Spleen (tissue), 11 donors: ENCODE data around the gene SCFD2. TPM values are rescaled to one million over a fixed set of nuclear protein-coding genes. Genes with fewer than 3 reads are reported as not detected.

ENCODE experiments used
- DNase-seq: peaks from one replicate; pipeline ENCODE4 v3.0.0-alpha.2; 2020
- H3K27ac ChIP-seq, 8 donors: fragments of 200-600 bp; sonication (generic) in 7 of 8; 1 replicate in 4 of 8; 2 replicates in 4 of 8; pipeline versions ENCODE4 v1.5.0 to v1.8.0; 2016 to 2021; ENCODE audit warnings: inconsistent platforms in 4 of 8, mild to moderate bottlenecking in 4 of 8, moderate library complexity in 1 of 8
- H3K27me3 ChIP-seq, 7 donors: fragments of 200-600 bp; sonication (generic) in 6 of 7; replicated peaks in 1 of 7; 1 replicate in 4 of 7; 2 replicates in 3 of 7; pipeline versions ENCODE4 v1.5.0 to v1.8.0; 2016 to 2021; ENCODE audit warnings: inconsistent platforms in 3 of 7, mild to moderate bottlenecking in 1 of 7
- H3K36me3 ChIP-seq, 6 donors: fragments of 200-600 bp; sonication (generic) in 5 of 6; 1 replicate in 4 of 6; 2 replicates in 2 of 6; pipeline versions ENCODE4 v1.5.0 to v1.8.0; 2016 to 2021; ENCODE audit warnings: inconsistent platforms in 2 of 6
- H3K4me1 ChIP-seq, 6 donors: fragments of 200-600 bp; sonication (generic) in 5 of 6; 1 replicate in 3 of 6; 2 replicates in 3 of 6; pipeline versions ENCODE4 v1.5.0 to v1.8.0; 2016 to 2021; ENCODE audit warnings: inconsistent platforms in 3 of 6
- H3K4me3 ChIP-seq, 8 donors: fragments of 200-600 bp; sonication (generic) in 7 of 8; 1 replicate in 4 of 8; 2 replicates in 4 of 8; pipeline versions ENCODE4 v1.5.0 to v1.8.0; 2016 to 2021; ENCODE audit warnings: inconsistent platforms in 4 of 8, mild to moderate bottlenecking in 4 of 8, moderate library complexity in 2 of 8
- H3K9me3 ChIP-seq, 8 donors: fragments of 200-600 bp; sonication (generic) in 7 of 8; 1 replicate in 4 of 8; 2 replicates in 4 of 8; pipeline versions ENCODE4 v1.5.0 to v1.8.0; 2016 to 2021; ENCODE audit warnings: inconsistent platforms in 4 of 8
- CTCF ChIP-seq, 11 experiments: fragments of 200-600 bp in 7 of 11; fragments of 450-650 bp in 4 of 11; sonication (generic) in 4 of 11; IDR thresholded peaks in 8 of 11; conservative IDR thresholded peaks in 3 of 11; 1 replicate in 7 of 11; 2 replicates in 4 of 11; pipeline versions ENCODE4 v1.4.0 to v1.8.0; 2016 to 2021; ENCODE audit warnings: antibody characterized with exemption in 11 of 11, inconsistent platforms in 4 of 11, mild to moderate bottlenecking in 1 of 11
- POLR2A ChIP-seq, 3 donors: fragments of 450-650 bp; IDR thresholded peaks; one replicate each; pipeline ENCODE4 v1.5.1; 2017; ENCODE audit warnings: antibody characterized with exemption in 3 of 3, mild to moderate bottlenecking in 1 of 3
- POLR2AphosphoS5 ChIP-seq, 3 donors: sonication (generic); formaldehyde crosslinking; IDR thresholded peaks; one replicate each; pipeline ENCODE4 v1.5.1; 2017; ENCODE audit warnings: antibody characterized with exemption in 3 of 3
- WGBS, 5 donors: extraction: QIAGEN DNeasy Blood & Tissue Kit in 3 of 5; methylation state at CpG; one replicate each; pipeline versions ENCODE4 v1.1.5 to v1.1.7; 2013 to 2018; 5-methylcytosine and 5-hydroxymethylcytosine counted together
- intact Hi-C: fragments of 100-400 bp; cut with DNase I; formaldehyde crosslinking; loops from one replicate; pipeline ENCODE4 v1.15.0; 2023; ENCODE audit warnings: low total_unique reads
- polyA plus RNA-seq, 3 donors: library from polyadenylated mRNA; stranded (reverse); fragments of 200-250 nt; gene quantifications; one replicate each; pipeline ENCODE4 v1.2.1, GENCODE V29; 2013
- total RNA-seq, 7 donors: library from RNA; depleted of rRNA in 3 of 7; stranded (reverse); fragments of >200 nt in 3 of 7; fragmentation: NEBNext Ultra II Directional in 4 of 7; extraction: Animal tissue kit (Norgen Biotek cat#: 25700) in 4 of 7; gene quantifications; one replicate each; pipeline versions ENCODE4 v1.1.0 to v1.2.1, GENCODE V29; 2016 to 2021
- donor health status: healthy with polysubstance abuse.
- donor health status: DM: no; HTN: no; CAD: no; lungs with moderate emphysema.
- donor health status: DM: no; HTN: no; CAD: no.
- donor health status: Bipolar disorder and iron deficiency.
- donor health status: healthy.
- donor health status: DM: no; HTN: no; CAD: no.
- donor health status: DM: yes; HTN: yes; CAD: no.

SCFD2 gene
- total and polyA plus RNA-seq, 10 donors = 3.6 to 42.1 (median 21.1) TPM

- no peaks in the 10 kb centered on the region for H3K27me3 ChIP-seq
- no peaks in the 10 kb centered on the region for H3K9me3 ChIP-seq
- DNase-seq = no peak
- peaks cover 0 to 42% (median 0%) of the 10 kb centered on the region in 6 donors for H3K36me3 ChIP-seq
- H3K4me3 ChIP-seq = no peak overlapping the region
- WGBS, 5 donors = 85 to 100% (median 92%) methylated on average over 1 of the region's 1 CpG
- intact Hi-C loops = no loop called here
- H3K4me1 ChIP-seq = peaks cover 0 to 10% (median 0%) of the 10 kb centered on the region in 6 donors
- no peak for TF ChIP-seq CTCF (IDR thresholded peaks at IDR 0.05 in 8 of 11, conservative IDR thresholded peaks at IDR 0.05 in 3 of 11)
- no peak for TF ChIP-seq POLR2A (IDR thresholded peaks at IDR 0.05)
- no peak for TF ChIP-seq POLR2AphosphoS5 (IDR thresholded peaks at IDR 0.05)
- H3K27ac ChIP-seq = peak overlapping the region in 4 of 8 donors; percentile 8 to 85 (median 68)
These were observed 496.2 kb downstream of the SCFD2 start for GRCh38 chr4:52869656-52870055.

GRCh38 chr4:52869196-52869595, 496.7 kb downstream of the SCFD2 start:
- no peak for DNase-seq
- Histone ChIP-seq H3K36me3 (peaks cover 0 to 42% (median 0%) of the 10 kb centered on the region in 6 donors), H3K4me3 (no peak overlapping the region), H3K9me3 (no peaks in the 10 kb centered on the region), H3K27ac (peak overlapping the region in 6 of 8 donors; percentile 4 to 85 (median 53)), H3K4me1 (peaks cover 0 to 10% (median 0%) of the 10 kb centered on the region in 6 donors), H3K27me3 (no peaks in the 10 kb centered on the region)
- intact Hi-C loops = no loop called here
- WGBS, 5 donors = 79 to 85% (median 83%) methylated on average over 10 to 12 of the region's 12 CpGs
- TF ChIP-seq POLR2A (IDR thresholded peaks at IDR 0.05) (no peak), POLR2AphosphoS5 (IDR thresholded peaks at IDR 0.05) (peak; percentile 47 to 72 (median 61))

GRCh38 chr4:52868133-52868532, 497.7 kb downstream of the SCFD2 start:
- Histone ChIP-seq H3K27ac (peak overlapping the region in 6 of 8 donors; percentile 4 to 85 (median 53)), H3K36me3 (peaks cover 0 to 39% (median 0%) of the 10 kb centered on the region in 6 donors), H3K27me3 (peaks cover 0 to 9% (median 0%) of the 10 kb centered on the region in 7 donors), H3K9me3 (no peaks in the 10 kb centered on the region), H3K4me1 (peaks cover 0 to 10% (median 0%) of the 10 kb centered on the region in 6 donors), H3K4me3 (peak overlapping the region in 2 of 8 donors; percentile 59 to 86)
- no peak for DNase-seq
- intact Hi-C loops = no loop called here
- peak; percentile 53 to 64 (median 58) for TF ChIP-seq POLR2AphosphoS5 (IDR thresholded peaks at IDR 0.05)
- TF ChIP-seq CTCF (IDR thresholded peaks at IDR 0.05 in 8 of 11, conservative IDR thresholded peaks at IDR 0.05 in 3 of 11) = peak in 1 of 11 experiments; percentile 14
- no peak for TF ChIP-seq POLR2A (IDR thresholded peaks at IDR 0.05)
- WGBS, 5 donors = 69 to 84% (median 78%) methylated on average over 8 of the region's 8 CpGs

DNA sequence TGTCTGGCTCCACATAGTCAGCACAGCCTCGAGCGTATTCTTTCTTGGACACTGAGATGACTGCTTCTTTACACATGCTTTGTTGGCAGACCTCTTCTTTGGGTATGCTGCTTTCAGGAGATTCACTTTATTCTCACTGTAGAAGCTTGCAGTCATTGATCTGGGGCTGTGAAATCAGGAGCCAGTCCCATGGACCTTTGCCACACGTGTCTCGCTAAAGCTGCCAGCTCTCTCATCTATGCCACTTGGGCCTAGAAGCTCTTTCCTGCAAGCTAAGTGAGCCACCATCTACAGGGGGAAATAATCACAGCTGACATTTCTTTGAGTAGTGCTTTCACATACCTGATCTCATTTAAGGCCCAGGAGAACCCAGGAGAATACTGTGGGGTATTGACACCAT, 498.7 kb downstream of the SCFD2 start:
- H3K4me3 ChIP-seq = peak overlapping the region in 4 of 8 donors; percentile 59 to 86 (median 60)
- TF ChIP-seq POLR2AphosphoS5 (IDR thresholded peaks at IDR 0.05) = no peak
- no peaks in the 10 kb centered on the region for H3K9me3 ChIP-seq
- peaks cover 0 to 18% (median 9%) of the 10 kb centered on the region in 7 donors for H3K27me3 ChIP-seq
- peak overlapping the region in 5 of 8 donors; percentile 10 to 85 (median 61) for H3K27ac ChIP-seq
- intact Hi-C loops = no loop called here
- H3K4me1 ChIP-seq = peaks cover 5 to 17% (median 7%) of the 10 kb centered on the region in 6 donors
- H3K36me3 ChIP-seq = peaks cover 0 to 29% (median 0%) of the 10 kb centered on the region in 6 donors
- WGBS, 5 donors = 89 to 97% (median 96%) methylated on average over 4 of the region's 4 CpGs
- DNase-seq = no peak

DNA sequence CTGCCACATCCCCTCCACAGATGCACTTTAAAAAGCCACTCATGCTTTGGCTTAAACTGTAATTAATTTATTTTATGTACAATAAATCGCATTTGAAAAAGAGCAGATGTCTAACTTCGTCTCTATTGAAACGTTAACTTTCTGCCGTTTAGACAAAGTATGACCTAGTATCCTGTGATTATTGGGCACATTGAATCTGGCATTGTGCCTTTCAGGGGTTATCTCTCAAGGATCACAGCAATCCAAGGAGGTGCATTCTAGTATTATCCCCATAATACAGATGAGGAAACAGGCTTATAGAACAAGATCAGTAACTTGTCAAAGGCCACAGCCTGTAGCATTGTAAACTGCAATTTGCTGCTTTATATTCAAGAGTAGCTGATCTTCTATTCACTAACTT, 499.1 kb downstream of the SCFD2 start:
- intact Hi-C loops = no loop called here
- 69 to 82% (median 78%) methylated on average over 4 of the region's 4 CpGs for WGBS, 5 donors
- Histone ChIP-seq H3K4me3 (peak overlapping the region in 5 of 8 donors; percentile 57 to 86 (median 60)), H3K4me1 (peaks cover 5 to 21% (median 10%) of the 10 kb centered on the region in 6 donors), H3K27ac (peak overlapping the region in 5 of 8 donors; percentile 10 to 85 (median 75)), H3K36me3 (peaks cover 0 to 27% (median 0%) of the 10 kb centered on the region in 6 donors), H3K27me3 (peaks cover 0 to 23% (median 10%) of the 10 kb centered on the region in 7 donors), H3K9me3 (no peaks in the 10 kb centered on the region)
- TF ChIP-seq POLR2AphosphoS5 (IDR thresholded peaks at IDR 0.05) = no peak
- TF ChIP-seq POLR2A (IDR thresholded peaks at IDR 0.05) = no peak
- TF ChIP-seq CTCF (IDR thresholded peaks at IDR 0.05 in 8 of 11, conservative IDR thresholded peaks at IDR 0.05 in 3 of 11) = no peak
- DNase-seq = no peak
